ENCODE results near the gene WDR5B.
"Not testable (repeated sequence)": the region's sequence is repeated elsewhere in the genome, so short reads cannot be mapped to it uniquely, and the experiment has no call there.

The WDR5B gene

DNA sequence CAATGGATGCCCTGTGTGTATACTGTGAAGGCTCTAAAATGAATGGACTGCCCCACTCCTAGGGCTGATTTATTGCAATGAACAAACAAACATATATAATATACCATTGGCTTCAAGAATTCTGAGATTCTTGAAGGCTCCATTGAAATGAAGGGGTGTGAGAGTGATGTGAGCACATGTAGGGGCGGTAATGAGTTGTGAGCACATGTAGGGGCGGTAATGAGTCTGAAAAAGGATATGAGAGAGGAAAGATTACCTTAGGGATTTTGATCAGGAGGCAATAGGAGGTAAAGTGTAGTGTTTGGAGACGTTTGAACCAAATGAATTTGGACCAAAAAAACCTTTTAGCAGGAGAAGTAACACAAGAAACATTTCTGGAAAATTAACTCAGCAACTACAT lies 28.2 kb downstream of the WDR5B start:
- TF ChIP-seq, protein P1, sequence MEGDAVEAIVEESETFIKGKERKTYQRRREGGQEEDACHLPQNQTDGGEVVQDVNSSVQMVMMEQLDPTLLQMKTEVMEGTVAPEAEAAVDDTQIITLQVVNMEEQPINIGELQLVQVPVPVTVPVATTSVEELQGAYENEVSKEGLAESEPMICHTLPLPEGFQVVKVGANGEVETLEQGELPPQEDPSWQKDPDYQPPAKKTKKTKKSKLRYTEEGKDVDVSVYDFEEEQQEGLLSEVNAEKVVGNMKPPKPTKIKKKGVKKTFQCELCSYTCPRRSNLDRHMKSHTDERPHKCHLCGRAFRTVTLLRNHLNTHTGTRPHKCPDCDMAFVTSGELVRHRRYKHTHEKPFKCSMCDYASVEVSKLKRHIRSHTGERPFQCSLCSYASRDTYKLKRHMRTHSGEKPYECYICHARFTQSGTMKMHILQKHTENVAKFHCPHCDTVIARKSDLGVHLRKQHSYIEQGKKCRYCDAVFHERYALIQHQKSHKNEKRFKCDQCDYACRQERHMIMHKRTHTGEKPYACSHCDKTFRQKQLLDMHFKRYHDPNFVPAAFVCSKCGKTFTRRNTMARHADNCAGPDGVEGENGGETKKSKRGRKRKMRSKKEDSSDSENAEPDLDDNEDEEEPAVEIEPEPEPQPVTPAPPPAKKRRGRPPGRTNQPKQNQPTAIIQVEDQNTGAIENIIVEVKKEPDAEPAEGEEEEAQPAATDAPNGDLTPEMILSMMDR (IDR thresholded peaks at IDR 0.05; ENCODE audit: low read depth, low read length): no peak
- no peak for DNase-seq (ENCODE audit: extremely low read depth, low read depth)

DNA sequence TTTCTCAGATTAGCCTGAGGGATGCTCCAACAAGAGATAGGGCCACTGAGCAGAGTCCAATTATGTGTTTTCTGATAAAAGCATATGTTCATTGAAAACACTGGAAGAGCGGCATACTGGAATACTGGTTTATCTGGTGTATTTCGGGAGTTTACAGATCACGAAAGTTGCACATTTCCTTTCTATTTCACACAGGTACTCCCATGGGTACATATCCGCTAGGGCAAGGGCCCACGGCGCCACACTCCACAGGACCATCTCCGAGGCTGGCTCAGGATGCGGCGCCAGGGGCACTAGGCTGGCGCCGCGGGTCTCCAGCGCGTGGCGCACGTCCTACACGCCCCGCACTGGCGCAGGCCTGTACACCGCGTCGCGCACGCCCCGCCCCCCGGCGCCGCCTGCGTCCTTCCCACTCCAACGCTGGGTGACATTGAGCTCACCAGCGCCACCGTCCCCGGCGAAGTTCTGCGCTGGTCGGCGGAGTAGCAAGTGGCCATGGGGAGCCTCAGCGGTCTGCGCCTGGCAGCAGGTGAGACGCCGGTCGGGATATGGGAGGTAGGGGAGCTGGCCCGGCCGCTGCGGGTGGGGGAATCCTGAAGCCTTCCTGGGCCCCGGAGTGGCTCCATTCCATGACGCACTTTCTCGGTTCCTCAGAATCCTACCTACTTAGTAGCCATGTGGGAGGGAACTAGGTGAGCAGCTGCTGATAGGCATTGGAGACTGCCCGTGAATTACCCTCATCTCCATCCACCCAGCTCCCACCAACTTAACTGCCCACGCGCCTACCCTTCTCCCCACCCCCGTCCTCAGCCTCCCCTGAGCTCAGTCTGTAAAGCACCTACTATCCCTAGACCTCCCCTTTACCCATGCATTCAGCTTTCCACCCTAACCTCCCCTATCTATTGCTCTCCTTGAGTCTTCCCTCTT lies 31.8 kb downstream of the WDR5B start, which contains the start of gene FAM162A:
FAM162A (plus strand) TSS at position 412 of the 927 bp plus-strand sequence; CDS start at position 496, 84 bp downstream.
- DNase-seq (ENCODE audit: extremely low read depth, low read depth): peak; percentile 61
- TF ChIP-seq, protein P1 (IDR thresholded peaks at IDR 0.05; ENCODE audit: low read depth, low read length): peak; percentile 55

DNA sequence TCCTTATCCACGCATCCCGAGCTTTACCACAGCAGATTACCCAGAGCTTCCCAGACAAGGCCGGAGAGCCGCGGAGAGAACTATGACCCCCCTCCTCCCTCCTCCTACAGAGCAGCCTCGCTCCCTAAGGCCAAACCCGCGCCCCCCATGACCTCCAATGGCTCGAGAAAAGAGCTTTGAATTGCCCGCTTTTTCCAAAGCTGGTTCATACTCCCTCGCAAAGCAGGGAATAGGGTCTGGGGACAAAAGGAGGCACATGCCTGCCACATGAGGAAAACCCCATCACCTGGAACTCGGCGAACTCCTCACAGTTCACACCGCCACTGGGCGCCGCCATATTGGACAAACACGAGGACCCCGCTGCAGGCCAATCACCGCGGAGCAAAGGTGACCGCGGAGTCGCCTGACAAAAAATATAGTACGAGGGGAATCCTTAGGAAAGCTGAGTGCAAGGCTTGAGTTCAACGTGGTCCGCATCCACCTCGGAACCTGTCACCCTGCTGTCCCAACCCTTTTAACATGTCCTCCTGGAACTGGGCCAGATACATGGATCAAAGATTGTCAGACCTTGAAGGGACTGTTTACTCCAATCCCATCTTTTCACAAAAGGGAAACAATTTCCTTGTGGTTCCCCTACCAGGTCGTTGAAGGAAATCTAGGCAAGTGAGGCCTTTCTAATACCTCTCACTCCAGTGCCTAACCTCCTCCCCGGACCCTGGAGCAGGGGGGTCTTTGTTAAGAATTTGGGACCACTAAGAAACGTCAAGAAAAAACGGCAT lies 32.8 kb downstream of the WDR5B start, which contains the start of gene MIX23:
MIX23 (minus strand) TSS at position 344 of the 779 bp plus-strand sequence; CDS start at position 337, 7 bp downstream.
- peak; percentile 31 for DNase-seq (ENCODE audit: extremely low read depth, low read depth)
- TF ChIP-seq, protein P1 (IDR thresholded peaks at IDR 0.05; ENCODE audit: low read depth, low read length): no peak

DNA sequence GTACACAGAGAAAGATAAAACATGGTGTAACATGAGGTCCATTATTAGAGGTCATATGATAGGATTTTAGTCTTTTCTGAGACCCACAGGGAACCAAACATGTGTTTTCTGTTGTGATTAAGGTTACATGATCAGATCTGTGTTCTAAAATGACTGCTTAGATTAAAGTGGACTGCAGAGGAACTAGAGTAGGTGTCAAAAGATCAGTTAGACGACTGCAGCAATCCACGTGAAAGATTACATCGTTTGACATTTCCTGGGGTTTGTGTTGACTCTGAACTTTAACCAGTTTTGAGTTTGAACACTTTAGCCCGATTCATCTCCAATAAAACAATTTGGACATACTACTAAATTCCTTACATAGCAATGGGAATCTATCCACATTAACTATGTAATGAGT lies 37.9 kb downstream of the WDR5B start:
- DNase-seq (ENCODE audit: extremely low read depth, low read depth): no peak
- TF ChIP-seq, protein P1 (IDR thresholded peaks at IDR 0.05; ENCODE audit: low read depth, low read length): no peak

DNA sequence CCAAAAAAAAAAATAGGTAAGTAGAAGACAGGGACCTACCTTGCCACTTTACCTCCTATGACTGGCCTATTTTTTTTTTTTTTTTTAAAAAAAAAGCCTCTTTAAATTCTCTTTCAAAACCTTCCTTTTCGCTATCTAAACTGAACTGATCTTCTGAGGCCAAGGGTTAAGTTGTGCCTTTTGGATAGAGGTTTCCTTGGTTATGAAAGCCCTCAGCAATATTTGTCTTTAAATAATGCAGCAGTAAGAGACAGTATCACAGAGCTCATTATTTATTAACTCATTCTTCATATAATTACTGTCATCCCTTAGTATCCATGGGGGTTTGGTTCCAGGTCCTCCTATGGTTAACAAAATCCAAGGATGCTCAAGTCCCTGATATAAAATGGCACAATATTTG lies 41.8 kb downstream of the WDR5B start:
- TF ChIP-seq, protein P1 (IDR thresholded peaks at IDR 0.05; ENCODE audit: low read depth, low read length): no peak
- DNase-seq (ENCODE audit: extremely low read depth, low read depth): no peak

DNA sequence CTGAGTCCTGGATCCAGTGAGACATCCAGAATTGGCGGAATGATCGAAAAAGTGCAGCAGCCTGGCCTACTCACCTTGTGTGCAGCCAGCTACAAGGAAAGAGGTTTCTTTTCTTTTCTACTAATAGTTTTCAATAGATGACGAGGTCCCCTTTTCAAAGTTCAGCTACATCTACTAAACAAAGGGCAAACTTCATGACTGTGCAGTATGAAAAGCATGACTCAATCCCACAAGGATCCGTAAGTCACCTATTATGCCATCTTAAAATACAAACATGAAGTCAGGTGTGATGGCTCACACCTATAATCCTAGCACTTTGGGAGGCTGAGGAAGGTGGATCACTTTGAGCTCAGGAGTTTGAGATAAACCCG lies 49.5 kb downstream of the WDR5B start:
- no peak for DNase-seq (ENCODE audit: extremely low read depth, low read depth)
- TF ChIP-seq, protein P1 (IDR thresholded peaks at IDR 0.05; ENCODE audit: low read depth, low read length): no peak

DNA sequence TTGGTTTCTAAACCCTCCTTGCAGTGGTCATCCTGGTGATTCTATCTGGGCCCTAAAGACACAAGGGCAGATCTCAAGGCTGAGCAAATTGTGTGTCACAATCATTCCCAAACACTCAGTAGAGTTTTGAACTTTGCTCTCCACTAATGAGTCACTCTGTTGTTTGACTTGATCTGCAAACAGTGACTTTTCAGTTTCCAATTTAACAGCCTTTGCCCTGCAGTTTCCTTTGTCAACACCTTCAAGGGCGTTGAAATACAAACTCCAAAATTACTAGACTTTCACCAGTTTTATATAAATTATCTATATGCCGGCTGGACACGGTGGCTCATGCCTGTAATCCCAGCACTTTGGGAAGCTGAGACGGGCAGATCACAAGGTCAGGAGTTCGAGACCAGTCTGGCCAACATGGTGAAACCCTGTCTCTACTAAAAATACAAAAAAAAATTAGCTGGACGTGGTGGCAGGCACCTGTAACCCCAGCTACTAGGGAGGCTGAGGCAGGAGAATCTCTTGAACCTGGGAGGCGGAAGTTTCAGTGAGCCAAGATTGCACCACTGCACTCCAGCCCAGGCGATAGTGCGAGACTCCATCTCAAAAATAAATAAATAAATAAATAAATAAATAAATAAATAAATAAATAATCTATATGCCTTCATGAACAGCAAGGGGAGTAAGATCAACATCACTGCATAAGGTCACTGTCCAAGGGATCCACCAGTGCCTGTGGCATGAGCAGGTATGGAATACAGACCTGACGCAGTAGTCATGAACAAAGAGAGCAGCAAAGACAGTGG lies 50.1 kb downstream of the WDR5B start:
- DNase-seq (ENCODE audit: extremely low read depth, low read depth): not testable (repeated sequence)

Data from AG09319 (cell line).